ENCODE measurements around the gene HPSE2. TPM values are rescaled to one million over a fixed set of nuclear protein-coding genes. Genes with fewer than 3 reads are reported as not detected.

HPSE2 gene
- total and polyA plus RNA-seq, 2 of the 13 experiments (the other 11 are each of a cell fraction or from before 2014, with no cell fraction given), result 0.01 TPM; not detected in 1

DNA sequence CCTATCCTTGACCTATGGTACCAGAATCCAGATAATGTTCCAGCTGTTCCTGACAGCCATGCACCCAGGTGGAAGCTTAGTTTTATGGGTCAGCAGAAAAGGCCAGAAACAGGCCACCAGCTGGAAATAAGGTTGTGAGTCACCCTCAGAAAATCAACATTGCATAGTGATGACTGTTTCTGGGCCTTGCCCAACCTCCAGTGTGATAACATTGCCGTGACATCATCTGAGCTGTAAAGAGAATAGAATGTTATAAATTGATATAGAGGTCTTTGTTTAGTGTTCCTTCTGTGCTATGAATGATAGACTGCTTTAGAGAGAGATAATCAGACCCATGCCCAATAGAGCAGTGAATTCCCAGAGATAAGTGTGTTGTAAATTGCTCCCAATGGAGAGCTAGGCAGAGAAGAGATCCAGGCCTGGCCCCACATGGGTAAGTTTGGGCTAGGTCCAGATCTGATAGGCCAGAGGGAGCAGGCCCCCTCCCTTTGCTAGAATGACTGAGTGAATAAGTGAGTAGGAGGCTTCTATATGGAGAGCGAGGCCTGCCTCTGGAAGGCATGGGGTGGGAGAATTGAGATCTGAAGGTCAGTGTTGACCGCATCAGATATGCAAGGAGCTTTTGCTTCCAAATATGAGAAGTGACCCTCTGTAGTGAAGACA, 774.7 kb downstream of the HPSE2 start (continued):
- TF ChIP-seq, protein P1, sequence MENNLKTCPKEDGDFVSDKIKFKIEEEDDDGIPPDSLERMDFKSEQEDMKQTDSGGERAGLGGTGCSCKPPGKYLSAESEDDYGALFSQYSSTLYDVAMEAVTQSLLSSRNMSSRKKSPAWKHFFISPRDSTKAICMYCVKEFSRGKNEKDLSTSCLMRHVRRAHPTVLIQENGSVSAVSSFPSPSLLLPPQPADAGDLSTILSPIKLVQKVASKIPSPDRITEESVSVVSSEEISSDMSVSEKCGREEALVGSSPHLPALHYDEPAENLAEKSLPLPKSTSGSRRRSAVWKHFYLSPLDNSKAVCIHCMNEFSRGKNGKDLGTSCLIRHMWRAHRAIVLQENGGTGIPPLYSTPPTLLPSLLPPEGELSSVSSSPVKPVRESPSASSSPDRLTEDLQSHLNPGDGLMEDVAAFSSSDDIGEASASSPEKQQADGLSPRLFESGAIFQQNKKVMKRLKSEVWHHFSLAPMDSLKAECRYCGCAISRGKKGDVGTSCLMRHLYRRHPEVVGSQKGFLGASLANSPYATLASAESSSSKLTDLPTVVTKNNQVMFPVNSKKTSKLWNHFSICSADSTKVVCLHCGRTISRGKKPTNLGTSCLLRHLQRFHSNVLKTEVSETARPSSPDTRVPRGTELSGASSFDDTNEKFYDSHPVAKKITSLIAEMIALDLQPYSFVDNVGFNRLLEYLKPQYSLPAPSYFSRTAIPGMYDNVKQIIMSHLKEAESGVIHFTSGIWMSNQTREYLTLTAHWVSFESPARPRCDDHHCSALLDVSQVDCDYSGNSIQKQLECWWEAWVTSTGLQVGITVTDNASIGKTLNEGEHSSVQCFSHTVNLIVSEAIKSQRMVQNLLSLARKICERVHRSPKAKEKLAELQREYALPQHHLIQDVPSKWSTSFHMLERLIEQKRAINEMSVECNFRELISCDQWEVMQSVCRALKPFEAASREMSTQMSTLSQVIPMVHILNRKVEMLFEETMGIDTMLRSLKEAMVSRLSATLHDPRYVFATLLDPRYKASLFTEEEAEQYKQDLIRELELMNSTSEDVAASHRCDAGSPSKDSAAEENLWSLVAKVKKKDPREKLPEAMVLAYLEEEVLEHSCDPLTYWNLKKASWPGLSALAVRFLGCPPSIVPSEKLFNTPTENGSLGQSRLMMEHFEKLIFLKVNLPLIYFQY (CRISPR knock-in tag; IDR thresholded peaks at IDR 0.05; ENCODE audit: borderline replicate concordance), result peak; percentile 81; the same call in 1 of the 2 replicates
- TF ChIP-seq, protein P2, sequence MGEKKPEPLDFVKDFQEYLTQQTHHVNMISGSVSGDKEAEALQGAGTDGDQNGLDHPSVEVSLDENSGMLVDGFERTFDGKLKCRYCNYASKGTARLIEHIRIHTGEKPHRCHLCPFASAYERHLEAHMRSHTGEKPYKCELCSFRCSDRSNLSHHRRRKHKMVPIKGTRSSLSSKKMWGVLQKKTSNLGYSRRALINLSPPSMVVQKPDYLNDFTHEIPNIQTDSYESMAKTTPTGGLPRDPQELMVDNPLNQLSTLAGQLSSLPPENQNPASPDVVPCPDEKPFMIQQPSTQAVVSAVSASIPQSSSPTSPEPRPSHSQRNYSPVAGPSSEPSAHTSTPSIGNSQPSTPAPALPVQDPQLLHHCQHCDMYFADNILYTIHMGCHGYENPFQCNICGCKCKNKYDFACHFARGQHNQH (CRISPR knock-in tag; IDR thresholded peaks at IDR 0.05), result 0 out of 2 replicates have a peak, but pooled peaks have one; percentile 65
- TF ChIP-seq, protein P3, sequence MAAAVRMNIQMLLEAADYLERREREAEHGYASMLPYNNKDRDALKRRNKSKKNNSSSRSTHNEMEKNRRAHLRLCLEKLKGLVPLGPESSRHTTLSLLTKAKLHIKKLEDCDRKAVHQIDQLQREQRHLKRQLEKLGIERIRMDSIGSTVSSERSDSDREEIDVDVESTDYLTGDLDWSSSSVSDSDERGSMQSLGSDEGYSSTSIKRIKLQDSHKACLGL (CRISPR knock-in tag; IDR thresholded peaks at IDR 0.05), result no peak
- TF ChIP-seq, protein P4, sequence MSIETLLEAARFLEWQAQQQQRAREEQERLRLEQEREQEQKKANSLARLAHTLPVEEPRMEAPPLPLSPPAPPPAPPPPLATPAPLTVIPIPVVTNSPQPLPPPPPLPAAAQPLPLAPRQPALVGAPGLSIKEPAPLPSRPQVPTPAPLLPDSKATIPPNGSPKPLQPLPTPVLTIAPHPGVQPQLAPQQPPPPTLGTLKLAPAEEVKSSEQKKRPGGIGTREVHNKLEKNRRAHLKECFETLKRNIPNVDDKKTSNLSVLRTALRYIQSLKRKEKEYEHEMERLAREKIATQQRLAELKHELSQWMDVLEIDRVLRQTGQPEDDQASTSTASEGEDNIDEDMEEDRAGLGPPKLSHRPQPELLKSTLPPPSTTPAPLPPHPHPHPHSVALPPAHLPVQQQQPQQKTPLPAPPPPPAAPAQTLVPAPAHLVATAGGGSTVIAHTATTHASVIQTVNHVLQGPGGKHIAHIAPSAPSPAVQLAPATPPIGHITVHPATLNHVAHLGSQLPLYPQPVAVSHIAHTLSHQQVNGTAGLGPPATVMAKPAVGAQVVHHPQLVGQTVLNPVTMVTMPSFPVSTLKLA (IDR thresholded peaks at IDR 0.05), result peak; percentile 18; the same call in 1 of the 2 replicates
- TF ChIP-seq TMF1 (CRISPR knock-in tag; IDR thresholded peaks at IDR 0.05; ENCODE audit: low read depth) (no peak), MEF2D (CRISPR knock-in tag; IDR thresholded peaks at IDR 0.05) (0 out of 2 replicates have a peak, but pooled peaks have one; percentile 34), KLF16 (CRISPR knock-in tag; IDR thresholded peaks at IDR 0.05) (0 out of 4 replicates have a peak, but pooled peaks of 1 of the 2 experiments have one; percentile 57), JUND (CRISPR knock-in tag; IDR thresholded peaks at IDR 0.05) (peak; percentile 95), ZNF550 (CRISPR knock-in tag; IDR thresholded peaks at IDR 0.05; ENCODE audit: borderline replicate concordance) (no peak), ADNP (CRISPR knock-in tag; IDR thresholded peaks at IDR 0.05) (no peak)
- TF ChIP-seq, protein P5, sequence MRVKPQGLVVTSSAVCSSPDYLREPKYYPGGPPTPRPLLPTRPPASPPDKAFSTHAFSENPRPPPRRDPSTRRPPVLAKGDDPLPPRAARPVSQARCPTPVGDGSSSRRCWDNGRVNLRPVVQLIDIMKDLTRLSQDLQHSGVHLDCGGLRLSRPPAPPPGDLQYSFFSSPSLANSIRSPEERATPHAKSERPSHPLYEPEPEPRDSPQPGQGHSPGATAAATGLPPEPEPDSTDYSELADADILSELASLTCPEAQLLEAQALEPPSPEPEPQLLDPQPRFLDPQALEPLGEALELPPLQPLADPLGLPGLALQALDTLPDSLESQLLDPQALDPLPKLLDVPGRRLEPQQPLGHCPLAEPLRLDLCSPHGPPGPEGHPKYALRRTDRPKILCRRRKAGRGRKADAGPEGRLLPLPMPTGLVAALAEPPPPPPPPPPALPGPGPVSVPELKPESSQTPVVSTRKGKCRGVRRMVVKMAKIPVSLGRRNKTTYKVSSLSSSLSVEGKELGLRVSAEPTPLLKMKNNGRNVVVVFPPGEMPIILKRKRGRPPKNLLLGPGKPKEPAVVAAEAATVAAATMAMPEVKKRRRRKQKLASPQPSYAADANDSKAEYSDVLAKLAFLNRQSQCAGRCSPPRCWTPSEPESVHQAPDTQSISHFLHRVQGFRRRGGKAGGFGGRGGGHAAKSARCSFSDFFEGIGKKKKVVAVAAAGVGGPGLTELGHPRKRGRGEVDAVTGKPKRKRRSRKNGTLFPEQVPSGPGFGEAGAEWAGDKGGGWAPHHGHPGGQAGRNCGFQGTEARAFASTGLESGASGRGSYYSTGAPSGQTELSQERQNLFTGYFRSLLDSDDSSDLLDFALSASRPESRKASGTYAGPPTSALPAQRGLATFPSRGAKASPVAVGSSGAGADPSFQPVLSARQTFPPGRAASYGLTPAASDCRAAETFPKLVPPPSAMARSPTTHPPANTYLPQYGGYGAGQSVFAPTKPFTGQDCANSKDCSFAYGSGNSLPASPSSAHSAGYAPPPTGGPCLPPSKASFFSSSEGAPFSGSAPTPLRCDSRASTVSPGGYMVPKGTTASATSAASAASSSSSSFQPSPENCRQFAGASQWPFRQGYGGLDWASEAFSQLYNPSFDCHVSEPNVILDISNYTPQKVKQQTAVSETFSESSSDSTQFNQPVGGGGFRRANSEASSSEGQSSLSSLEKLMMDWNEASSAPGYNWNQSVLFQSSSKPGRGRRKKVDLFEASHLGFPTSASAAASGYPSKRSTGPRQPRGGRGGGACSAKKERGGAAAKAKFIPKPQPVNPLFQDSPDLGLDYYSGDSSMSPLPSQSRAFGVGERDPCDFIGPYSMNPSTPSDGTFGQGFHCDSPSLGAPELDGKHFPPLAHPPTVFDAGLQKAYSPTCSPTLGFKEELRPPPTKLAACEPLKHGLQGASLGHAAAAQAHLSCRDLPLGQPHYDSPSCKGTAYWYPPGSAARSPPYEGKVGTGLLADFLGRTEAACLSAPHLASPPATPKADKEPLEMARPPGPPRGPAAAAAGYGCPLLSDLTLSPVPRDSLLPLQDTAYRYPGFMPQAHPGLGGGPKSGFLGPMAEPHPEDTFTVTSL (CRISPR knock-in tag; IDR thresholded peaks at IDR 0.05; ENCODE audit: borderline replicate concordance), result peak; percentile 66; the same call in 1 of the 2 replicates
- TF ChIP-seq, protein P6, sequence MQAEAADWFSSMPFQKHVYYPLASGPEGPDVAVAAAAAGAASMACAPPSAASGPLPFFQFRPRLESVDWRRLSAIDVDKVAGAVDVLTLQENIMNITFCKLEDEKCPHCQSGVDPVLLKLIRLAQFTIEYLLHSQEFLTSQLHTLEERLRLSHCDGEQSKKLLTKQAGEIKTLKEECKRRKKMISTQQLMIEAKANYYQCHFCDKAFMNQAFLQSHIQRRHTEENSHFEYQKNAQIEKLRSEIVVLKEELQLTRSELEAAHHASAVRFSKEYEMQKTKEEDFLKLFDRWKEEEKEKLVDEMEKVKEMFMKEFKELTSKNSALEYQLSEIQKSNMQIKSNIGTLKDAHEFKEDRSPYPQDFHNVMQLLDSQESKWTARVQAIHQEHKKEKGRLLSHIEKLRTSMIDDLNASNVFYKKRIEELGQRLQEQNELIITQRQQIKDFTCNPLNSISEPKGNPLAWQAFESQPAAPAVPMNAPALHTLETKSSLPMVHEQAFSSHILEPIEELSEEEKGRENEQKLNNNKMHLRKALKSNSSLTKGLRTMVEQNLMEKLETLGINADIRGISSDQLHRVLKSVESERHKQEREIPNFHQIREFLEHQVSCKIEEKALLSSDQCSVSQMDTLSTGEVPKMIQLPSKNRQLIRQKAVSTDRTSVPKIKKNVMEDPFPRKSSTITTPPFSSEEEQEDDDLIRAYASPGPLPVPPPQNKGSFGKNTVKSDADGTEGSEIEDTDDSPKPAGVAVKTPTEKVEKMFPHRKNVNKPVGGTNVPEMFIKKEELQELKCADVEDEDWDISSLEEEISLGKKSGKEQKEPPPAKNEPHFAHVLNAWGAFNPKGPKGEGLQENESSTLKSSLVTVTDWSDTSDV (CRISPR knock-in tag; IDR thresholded peaks at IDR 0.05), result no peak
